Measurements from ENCODE around the gene CLCN5.

CLCN5 gene

GRCh38 chrX:50081282-50081889, 159.0 kb downstream of the CLCN5 start:
- DNase-seq (ENCODE audit: low read depth in 2 of 2): no peak

DNA sequence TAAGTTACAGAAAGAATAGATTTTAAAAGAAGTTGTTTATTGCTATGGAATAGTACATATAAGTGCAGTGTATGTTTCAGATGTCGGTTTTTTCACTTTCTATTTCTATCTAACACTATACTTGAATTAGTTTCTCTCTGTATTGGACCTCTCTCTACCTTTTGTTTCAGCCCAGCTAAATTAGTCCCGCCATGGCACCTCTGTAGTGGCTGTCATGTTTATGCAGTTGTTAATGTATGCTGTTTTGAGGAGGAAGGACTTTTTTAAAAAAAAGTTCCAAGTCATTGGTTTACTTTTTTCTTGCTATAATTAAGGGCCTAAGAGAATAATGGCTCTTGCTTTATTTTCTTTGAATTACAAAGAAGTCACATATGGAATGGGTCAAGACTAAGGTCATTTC, 160.3 kb downstream of the CLCN5 start:
- DNase-seq (ENCODE audit: low read depth in 2 of 2): no peak

GRCh38 chrX:50088645-50089044, 166.2 kb downstream of the CLCN5 start:
- DNase-seq (ENCODE audit: low read depth in 2 of 2): no peak

GRCh38 chrX:50093625-50094024, 171.2 kb downstream of the CLCN5 start:
- DNase-seq (ENCODE audit: low read depth in 2 of 2): no peak

DNA sequence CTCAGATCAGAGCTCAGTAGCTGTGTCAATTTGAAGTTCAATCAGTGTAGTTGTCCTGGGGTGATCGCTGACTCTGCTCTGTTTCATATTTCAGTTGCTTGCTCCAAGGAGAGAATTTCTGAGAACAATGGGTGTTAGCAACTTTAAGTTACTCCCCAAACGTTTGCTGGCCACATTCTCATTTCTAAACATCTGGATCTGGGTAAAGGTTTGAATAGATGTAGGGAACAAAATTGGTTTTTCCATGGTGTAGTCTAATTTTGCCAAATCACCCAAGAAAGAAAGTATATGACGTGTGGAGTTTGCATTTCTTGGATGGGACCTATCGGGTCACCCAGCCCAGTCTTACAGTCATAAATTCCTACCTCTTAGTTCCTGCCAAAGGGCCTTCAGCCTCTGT, 174.7 kb downstream of the CLCN5 start:
- DNase-seq (ENCODE audit: low read depth in 2 of 2): no peak

DNA sequence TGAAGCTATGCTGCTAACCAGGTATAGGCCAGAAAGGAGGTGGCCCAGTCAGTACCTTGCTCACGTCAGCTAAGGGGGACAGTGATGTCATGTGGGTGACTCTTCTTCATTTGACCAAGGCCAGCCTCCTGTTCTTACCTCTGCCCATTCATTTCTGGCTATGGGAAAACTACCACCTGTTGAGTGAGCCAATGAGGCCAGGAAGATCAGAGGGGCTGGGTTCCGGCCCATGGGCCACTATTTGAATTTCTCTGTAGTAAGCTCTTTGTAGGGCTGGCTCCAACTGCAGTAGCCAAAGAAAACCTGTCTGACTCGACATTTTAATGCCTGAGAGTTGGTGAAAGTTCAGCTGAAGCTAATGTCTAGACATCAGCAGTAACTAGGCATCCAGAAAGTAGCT, 175.8 kb downstream of the CLCN5 start:
- no peak for DNase-seq (ENCODE audit: low read depth in 2 of 2)

- DNase-seq (ENCODE audit: low read depth in 2 of 2): no peak
Measured at GRCh38 chrX:50098749-50099148, 176.4 kb downstream of the CLCN5 start.

- DNase-seq (ENCODE audit: low read depth in 2 of 2): no peak
Measured at GRCh38 chrX:50099331-50099730, 176.9 kb downstream of the CLCN5 start.

DNA sequence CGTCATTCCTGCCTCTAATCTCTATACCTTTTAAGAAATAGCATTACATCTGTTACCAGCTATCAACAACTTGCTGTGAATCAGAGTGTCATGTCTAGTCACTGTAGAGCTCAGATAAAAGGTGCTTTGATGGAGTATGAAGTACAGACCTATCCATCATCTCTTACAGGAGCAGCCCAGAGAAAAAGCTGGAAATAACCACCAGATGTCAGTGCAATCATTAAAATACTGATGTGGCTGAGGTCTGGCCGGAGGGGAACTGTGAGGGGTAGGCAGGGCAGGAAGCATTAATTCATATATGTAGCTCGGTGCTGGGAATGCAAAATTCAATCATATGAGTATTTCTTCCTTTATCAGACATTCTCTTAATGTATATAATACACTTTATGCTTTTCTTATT, 177.8 kb downstream of the CLCN5 start:
- no peak for DNase-seq (ENCODE audit: low read depth in 2 of 2)

GRCh38 chrX:50103176-50103575, 180.8 kb downstream of the CLCN5 start:
- no peak for DNase-seq (ENCODE audit: low read depth in 2 of 2)

GRCh38 chrX:50103866-50104566, 181.6 kb downstream of the CLCN5 start:
- DNase-seq (ENCODE audit: low read depth in 2 of 2): no peak

- no peak for DNase-seq (ENCODE audit: low read depth in 2 of 2)
Measured at GRCh38 chrX:50106051-50106675, 183.8 kb downstream of the CLCN5 start.

DNA sequence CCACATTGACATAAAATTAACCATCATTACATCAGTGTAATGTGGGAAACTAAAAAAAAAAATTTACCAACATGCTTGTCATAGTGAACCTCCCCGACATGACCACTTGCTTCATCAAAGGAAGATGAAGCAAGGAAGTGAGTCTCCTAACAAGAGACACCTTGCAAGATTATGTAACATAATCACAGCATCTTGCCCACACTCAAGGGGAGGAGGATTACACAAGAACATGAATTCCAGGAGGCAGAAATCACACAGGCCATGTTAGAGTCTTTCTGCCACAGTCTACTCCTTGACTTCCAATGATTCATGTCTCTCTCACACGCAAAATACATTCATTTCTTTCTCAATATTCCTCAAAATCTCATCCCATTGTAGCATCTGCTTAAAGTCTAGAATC, 185.1 kb downstream of the CLCN5 start:
- DNase-seq (ENCODE audit: low read depth in 2 of 2): no peak

DNA sequence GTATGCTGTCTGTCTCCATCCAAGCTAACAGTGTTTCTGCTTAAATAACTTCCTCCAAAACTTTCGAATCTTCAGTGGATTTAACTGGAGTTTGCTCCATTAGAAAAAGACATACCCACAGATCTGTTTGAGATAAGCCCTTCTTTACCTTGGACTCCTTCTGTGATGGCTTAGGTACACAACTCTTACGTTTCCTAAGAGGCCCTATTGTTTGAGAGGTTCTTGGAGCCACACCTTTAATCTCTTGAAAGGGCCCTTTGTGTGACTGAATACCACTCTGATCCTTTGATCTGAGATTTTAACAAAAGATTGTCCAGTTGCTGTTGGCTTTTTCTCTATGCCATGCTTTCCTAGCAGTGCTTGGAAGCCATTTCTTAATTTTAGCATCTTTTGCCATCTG, 185.9 kb downstream of the CLCN5 start:
- DNase-seq (ENCODE audit: low read depth in 2 of 2): no peak

DNA sequence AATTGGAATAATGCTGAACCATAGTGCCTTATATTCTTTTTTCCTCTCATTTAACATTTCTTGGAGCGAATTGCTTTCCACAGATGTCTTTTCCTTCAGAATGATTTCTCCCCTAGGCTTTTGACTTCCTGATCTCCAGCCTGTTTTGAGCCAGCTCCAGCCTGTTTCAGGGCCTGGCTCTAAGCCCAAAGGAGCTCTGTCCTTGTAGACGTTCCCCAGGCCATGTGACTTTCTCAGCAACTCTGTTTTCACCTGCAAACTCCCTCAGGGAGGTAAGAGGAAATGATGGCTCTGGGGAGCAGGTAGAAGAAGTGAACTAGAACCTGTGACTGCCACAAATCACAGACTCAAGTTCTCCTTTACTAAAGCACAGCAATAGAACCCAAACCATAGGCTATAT, 189.3 kb downstream of the CLCN5 start:
- no peak for DNase-seq (ENCODE audit: low read depth in 2 of 2)

DNA sequence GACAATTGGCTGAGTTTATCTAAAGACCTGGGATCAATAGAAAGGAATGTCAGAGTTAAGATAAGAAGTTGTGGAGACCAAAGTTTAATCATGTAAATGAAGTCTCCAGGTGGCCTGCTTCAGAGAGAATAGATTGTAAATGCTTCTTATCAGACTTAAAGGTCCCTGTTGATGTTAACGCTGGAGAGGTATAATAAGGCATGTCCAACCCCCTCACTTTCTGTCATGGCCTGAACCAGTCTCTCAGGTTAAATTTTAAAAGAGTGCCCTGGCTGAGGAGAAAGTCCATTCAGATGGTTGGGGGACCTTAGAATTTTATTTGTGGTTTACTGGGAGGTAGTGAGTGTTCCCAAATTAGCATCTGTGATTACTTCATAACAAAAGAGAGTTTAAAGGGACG, 191.7 kb downstream of the CLCN5 start:
- DNase-seq (ENCODE audit: low read depth in 2 of 2): no peak

- DNase-seq (ENCODE audit: low read depth in 2 of 2): no peak
Measured at GRCh38 chrX:50115973-50116372, 193.6 kb downstream of the CLCN5 start.

DNA sequence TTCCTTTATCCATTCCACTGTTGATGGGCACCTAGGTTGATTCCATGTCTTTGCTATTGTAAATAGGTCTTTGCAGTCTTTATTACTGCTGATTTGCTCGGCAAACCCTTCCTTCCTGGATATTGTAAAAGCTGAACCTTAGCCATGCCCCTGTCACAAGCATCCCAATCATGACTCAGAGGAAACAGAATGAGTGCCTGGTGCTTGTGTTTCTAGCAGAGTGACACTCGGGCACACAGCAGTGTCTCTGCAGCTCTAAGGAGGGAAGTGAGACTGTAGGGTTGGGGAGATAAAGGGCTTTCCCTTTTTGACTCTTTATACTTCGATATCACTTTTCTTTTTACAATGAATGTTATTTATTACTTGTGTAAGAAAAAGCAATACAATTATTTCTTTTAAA, 195.1 kb downstream of the CLCN5 start:
- DNase-seq (ENCODE audit: low read depth in 2 of 2): no peak

DNA sequence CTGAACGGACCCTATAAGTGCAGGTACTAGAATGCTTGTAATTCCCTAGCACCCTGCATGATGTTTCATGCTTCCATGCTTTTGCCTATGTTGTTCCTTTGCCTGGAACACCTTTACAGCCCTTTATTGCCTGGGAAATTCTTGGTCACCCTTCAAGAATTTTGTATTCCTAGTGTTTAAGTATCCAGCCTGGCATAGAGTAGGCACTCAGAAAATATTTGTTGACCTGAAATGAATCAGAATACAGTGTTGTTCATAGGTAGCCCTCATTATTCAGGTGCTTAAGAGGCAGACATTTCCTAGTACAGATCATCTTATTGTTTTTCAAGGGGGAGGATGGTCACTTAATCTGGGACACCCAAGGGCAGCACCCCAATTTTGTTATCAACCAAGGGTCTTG, 203.1 kb downstream of the CLCN5 start:
- no peak for DNase-seq (ENCODE audit: low read depth in 2 of 2)

DNA sequence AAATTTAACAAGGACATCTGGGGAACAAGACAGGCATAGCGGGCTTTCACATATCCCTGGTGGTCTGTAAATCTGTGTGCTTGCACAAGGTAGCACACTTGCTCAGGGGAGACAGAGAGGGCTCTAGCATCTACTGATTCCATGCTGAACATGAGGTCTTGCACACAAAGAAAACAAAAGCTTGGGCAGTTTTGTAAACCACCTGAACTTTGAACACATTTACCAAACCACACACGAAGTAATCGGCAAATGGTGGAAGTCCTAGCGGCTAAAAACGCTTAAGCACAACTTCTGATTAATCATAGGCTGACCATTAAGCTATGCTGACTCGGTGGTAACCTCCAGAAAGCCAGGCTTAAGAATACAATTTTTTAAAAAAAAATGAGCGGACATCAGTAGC, 225.6 kb downstream of the CLCN5 start:
- no peak for DNase-seq (ENCODE audit: low read depth in 2 of 2)

Measured in activated CD4-positive, alpha-beta T cell treated with anti-CD3 and anti-CD28 coated beads for 24 hours (primary cell).